Measurements from ENCODE around the gene RHNO1. TPM values are rescaled to one million over a fixed set of nuclear protein-coding genes. Genes with fewer than 3 reads are reported as not detected.

RHNO1 gene
- total RNA-seq, 3 donors from 2014 or later (not counting 1 experiment from before 2014, with no cell fraction given): 9.2 to 13.6 (median 9.4) TPM

DNA sequence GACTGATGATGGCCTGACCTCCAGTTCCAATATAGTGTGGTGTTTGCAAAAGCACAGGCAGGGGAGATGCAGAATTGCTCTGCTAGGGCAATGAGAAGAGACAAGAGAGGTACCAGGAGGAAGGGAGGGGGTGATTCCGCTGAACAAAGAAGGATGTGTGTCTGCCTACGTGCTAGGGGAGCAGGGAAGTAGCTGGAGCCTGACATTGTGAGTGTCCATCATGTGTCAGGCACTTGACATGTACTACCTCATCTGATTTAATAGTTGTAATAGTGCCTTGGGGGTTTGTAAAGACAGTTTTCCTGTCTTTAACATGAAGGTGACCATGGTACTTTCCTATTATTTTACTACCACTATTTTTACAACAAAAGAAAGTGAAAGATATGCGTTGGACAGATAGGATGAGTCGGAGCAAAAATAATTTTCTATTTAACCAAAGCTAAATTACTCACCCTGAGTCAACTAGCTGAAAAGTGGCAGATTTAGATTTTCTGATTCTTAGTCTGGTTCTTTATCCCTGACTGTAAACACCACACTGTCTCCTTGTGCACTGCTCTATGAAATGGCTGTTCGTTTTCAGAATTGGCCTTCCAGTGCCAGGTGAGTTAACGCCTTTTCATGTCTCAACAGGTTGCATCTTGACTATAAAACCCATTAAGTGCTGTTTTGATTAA, 48.4 kb downstream of the RHNO1 start:
- H3K27me3 Mint-ChIP-seq (ENCODE audit: low read depth in 2 of 2): no peaks in the 10 kb centered on the region
- no peaks in the 10 kb centered on the region for H3K36me3 Mint-ChIP-seq
- H3K4me3 ChIP-seq (ENCODE audit: low read length): no peak overlapping the region
- no peaks in the 10 kb centered on the region for H3K4me1 ChIP-seq (ENCODE audit: control insufficient read depth, insufficient read depth, low read length)
- H3K4me3 Mint-ChIP-seq: no peak overlapping the region
- no peaks in the 10 kb centered on the region for H3K27me3 ChIP-seq (ENCODE audit: control insufficient read depth, insufficient read depth, low read length)
- intact Hi-C loops (cut with micrococcal nuclease): no loop called here
- no peaks in the 10 kb centered on the region for H3K4me1 Mint-ChIP-seq
- no peak overlapping the region for H3K27ac ChIP-seq (ENCODE audit: low read length)
- WGBS (ENCODE audit: insufficient coverage): 89% methylated on average over 6 of the region's 6 CpGs
- peaks cover 9% of the 10 kb centered on the region for H3K36me3 ChIP-seq (ENCODE audit: control insufficient read depth, insufficient read depth, low read length)
- no peak for ATAC-seq
- no peaks in the 10 kb centered on the region for H3K9me3 Mint-ChIP-seq
- no peak for DNase-seq
- H3K9me3 ChIP-seq (ENCODE audit: control insufficient read depth, insufficient read depth, low read length): no peaks in the 10 kb centered on the region
- TF ChIP-seq CTCF (IDR thresholded peaks at IDR 0.05): no peak
- no peak overlapping the region for H3K27ac Mint-ChIP-seq

GRCh38 chr12:2930865-2931264, 53.8 kb downstream of the RHNO1 start:
- H3K4me1 ChIP-seq (ENCODE audit: control insufficient read depth, insufficient read depth, low read length): no peaks in the 10 kb centered on the region
- H3K27me3 Mint-ChIP-seq (ENCODE audit: low read depth in 2 of 2): no peaks in the 10 kb centered on the region
- no peak overlapping the region for H3K4me3 Mint-ChIP-seq
- no peak for ATAC-seq
- DNase-seq: no peak
- H3K36me3 Mint-ChIP-seq: peaks cover 5% of the 10 kb centered on the region
- no peak overlapping the region for H3K27ac ChIP-seq (ENCODE audit: low read length)
- no peak overlapping the region for H3K4me3 ChIP-seq (ENCODE audit: low read length)
- no peaks in the 10 kb centered on the region for H3K9me3 ChIP-seq (ENCODE audit: control insufficient read depth, insufficient read depth, low read length)
- no peaks in the 10 kb centered on the region for H3K4me1 Mint-ChIP-seq
- peaks cover 22% of the 10 kb centered on the region for H3K36me3 ChIP-seq (ENCODE audit: control insufficient read depth, insufficient read depth, low read length)
- intact Hi-C loops (cut with micrococcal nuclease): no loop called here
- H3K27ac Mint-ChIP-seq: no peak overlapping the region
- whole genome bisulfite sequencing (ENCODE audit: insufficient coverage): 94% methylated on average over 5 of the region's 8 CpGs
- no peaks in the 10 kb centered on the region for H3K9me3 Mint-ChIP-seq
- no peaks in the 10 kb centered on the region for H3K27me3 ChIP-seq (ENCODE audit: control insufficient read depth, insufficient read depth, low read length)
- TF ChIP-seq CTCF (IDR thresholded peaks at IDR 0.05): no peak

- intact Hi-C loops (cut with micrococcal nuclease): no loop called here
- Mint-ChIP-seq H3K4me1 (no peaks in the 10 kb centered on the region), H3K9me3 (no peaks in the 10 kb centered on the region), H3K4me3 (no peak overlapping the region), H3K27me3 (ENCODE audit: low read depth in 2 of 2) (no peaks in the 10 kb centered on the region), H3K36me3 (peaks cover 5% of the 10 kb centered on the region), H3K27ac (no peak overlapping the region)
- no peak for TF ChIP-seq CTCF (IDR thresholded peaks at IDR 0.05)
- no peak for DNase-seq
- ATAC-seq: no peak
- H3K36me3 ChIP-seq (ENCODE audit: control insufficient read depth, insufficient read depth, low read length): peaks cover 29% of the 10 kb centered on the region
- H3K4me1 ChIP-seq (ENCODE audit: control insufficient read depth, insufficient read depth, low read length): no peaks in the 10 kb centered on the region
- H3K4me3 ChIP-seq (ENCODE audit: low read length): no peak overlapping the region
- no peak overlapping the region for H3K27ac ChIP-seq (ENCODE audit: low read length)
- no peaks in the 10 kb centered on the region for H3K27me3 ChIP-seq (ENCODE audit: control insufficient read depth, insufficient read depth, low read length)
- H3K9me3 ChIP-seq (ENCODE audit: control insufficient read depth, insufficient read depth, low read length): no peaks in the 10 kb centered on the region
- 94% methylated on average over 6 of the region's 6 CpGs for WGBS (ENCODE audit: insufficient coverage)
Measured at GRCh38 chr12:2933586-2933985, 56.6 kb downstream of the RHNO1 start.

GRCh38 chr12:2934371-2934770, 57.3 kb downstream of the RHNO1 start:
- H3K27ac Mint-ChIP-seq: no peak overlapping the region
- WGBS (ENCODE audit: insufficient coverage): 95% methylated on average over 6 of the region's 6 CpGs
- intact Hi-C loops (cut with micrococcal nuclease): no loop called here

More at GRCh38 chr12:2934371-2934770, 57.3 kb downstream of the RHNO1 start:
- DNase-seq (no peak), ATAC-seq (no peak)
- no peaks in the 10 kb centered on the region for H3K4me1 ChIP-seq (ENCODE audit: control insufficient read depth, insufficient read depth, low read length)
- Mint-ChIP-seq H3K36me3 (peaks cover 5% of the 10 kb centered on the region), H3K27me3 (ENCODE audit: low read depth in 2 of 2) (no peaks in the 10 kb centered on the region), H3K9me3 (no peaks in the 10 kb centered on the region), H3K4me3 (no peak overlapping the region), H3K4me1 (no peaks in the 10 kb centered on the region)
- peaks cover 29% of the 10 kb centered on the region for H3K36me3 ChIP-seq (ENCODE audit: control insufficient read depth, insufficient read depth, low read length)
- no peaks in the 10 kb centered on the region for H3K27me3 ChIP-seq (ENCODE audit: control insufficient read depth, insufficient read depth, low read length)
- no peak overlapping the region for H3K4me3 ChIP-seq (ENCODE audit: low read length)
- no peak overlapping the region for H3K27ac ChIP-seq (ENCODE audit: low read length)
- no peaks in the 10 kb centered on the region for H3K9me3 ChIP-seq (ENCODE audit: control insufficient read depth, insufficient read depth, low read length)
- no peak for TF ChIP-seq CTCF (IDR thresholded peaks at IDR 0.05)

Data from natural killer cell (primary cell).